ENCODE data around the gene ARHGAP23. TPM values are rescaled to one million over a fixed set of nuclear protein-coding genes. Genes with fewer than 3 reads are reported as not detected.

Gene ARHGAP23
- total and polyA plus RNA-seq, 2 donors (not counting 3 experiments of a cell fraction or from before 2014, with no cell fraction given) = 25.4 to 190 TPM

DNA sequence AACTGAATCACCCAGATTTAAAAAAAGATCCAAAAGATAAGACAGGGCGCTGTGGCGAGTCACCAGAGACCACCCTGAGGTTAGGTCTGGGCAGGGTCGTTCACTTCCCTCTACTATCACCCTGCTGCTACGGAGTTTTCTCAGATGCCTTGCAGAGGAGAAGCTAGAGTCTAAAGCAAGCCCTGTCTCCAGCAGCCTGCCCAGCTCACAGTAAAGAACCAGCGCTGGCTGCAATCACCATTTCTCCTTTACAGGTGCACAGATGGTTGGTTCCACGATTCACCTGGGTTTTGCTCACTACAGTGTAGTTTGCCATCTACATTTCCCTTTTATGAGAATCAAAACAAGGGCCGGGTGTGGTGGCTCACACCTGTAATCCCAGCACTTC is 106.2 kb downstream of the ARHGAP23 start:
- intact Hi-C loops (cut with micrococcal nuclease) (no loop called here), dilution Hi-C loops (cut with MboI; ENCODE audit: extremely low pct_ligation_motif_present, low sequenced_read_pairs) (no loop called here)
- ChIA-PET POLR2A (no interaction called here), CTCF (interaction anchor here (1.0 to 5.2 kb wide), 6 partner anchors 13 to 185 kb away, joined by 3 to 72 read pairs (median 8); no protein-coding TSS in a partner anchor)
- Histone ChIP-seq H3K36me3 (ENCODE audit: control insufficient read depth in 2 of 2, extremely low read depth in 1 of 2, insufficient read depth in 2 of 2, low read length in 2 of 2) (no peaks in the 10 kb centered on the region), H3K9me3 (replicated peaks; ENCODE audit: control insufficient read depth, insufficient read depth, low read length) (no peaks in the 10 kb centered on the region), H3K4me3 (replicated peaks in 1 of 3; ENCODE audit: insufficient read depth in 1 of 3, low read depth in 1 of 3, low read length in 3 of 3) (no peak overlapping the region), H3K9me1 (replicated peaks; ENCODE audit: control insufficient read depth, extremely low read depth, insufficient read depth, low read length) (no peaks in the 10 kb centered on the region), H3K4me2 (ENCODE audit: insufficient read depth, low read length) (no peak overlapping the region), H3K27me3 (ENCODE audit: control insufficient read depth in 2 of 2, insufficient read depth in 2 of 2, low read length in 2 of 2) (no peaks in the 10 kb centered on the region), H4K20me1 (replicated peaks; ENCODE audit: control insufficient read depth, extremely low read depth, insufficient read depth, low read length) (no peaks in the 10 kb centered on the region), H3K4me1 (ENCODE audit: control insufficient read depth, extremely low read depth, insufficient read depth, low read length) (no peaks in the 10 kb centered on the region), H3K79me2 (ENCODE audit: control insufficient read depth, insufficient read depth, low read length) (no peaks in the 10 kb centered on the region), H3K27ac (ENCODE audit: insufficient read depth, low read depth, low read length) (no peak overlapping the region), H3K9ac (replicated peaks; ENCODE audit: extremely low read depth, insufficient read depth, low read length) (no peak overlapping the region), H2AFZ (ENCODE audit: low read depth, low read length) (no peak overlapping the region)
- no peak for DNase-seq (ENCODE audit: low read depth, low spot score)
- no peak for FAIRE-seq
- BruUV-seq (replicated peaks) = no TSS peak
- no peak for TF ChIP-seq POLR2AphosphoS5 (IDR thresholded peaks at IDR 0.05; ENCODE audit: insufficient read depth, low read depth, low read length)
- TF ChIP-seq, protein P1, sequence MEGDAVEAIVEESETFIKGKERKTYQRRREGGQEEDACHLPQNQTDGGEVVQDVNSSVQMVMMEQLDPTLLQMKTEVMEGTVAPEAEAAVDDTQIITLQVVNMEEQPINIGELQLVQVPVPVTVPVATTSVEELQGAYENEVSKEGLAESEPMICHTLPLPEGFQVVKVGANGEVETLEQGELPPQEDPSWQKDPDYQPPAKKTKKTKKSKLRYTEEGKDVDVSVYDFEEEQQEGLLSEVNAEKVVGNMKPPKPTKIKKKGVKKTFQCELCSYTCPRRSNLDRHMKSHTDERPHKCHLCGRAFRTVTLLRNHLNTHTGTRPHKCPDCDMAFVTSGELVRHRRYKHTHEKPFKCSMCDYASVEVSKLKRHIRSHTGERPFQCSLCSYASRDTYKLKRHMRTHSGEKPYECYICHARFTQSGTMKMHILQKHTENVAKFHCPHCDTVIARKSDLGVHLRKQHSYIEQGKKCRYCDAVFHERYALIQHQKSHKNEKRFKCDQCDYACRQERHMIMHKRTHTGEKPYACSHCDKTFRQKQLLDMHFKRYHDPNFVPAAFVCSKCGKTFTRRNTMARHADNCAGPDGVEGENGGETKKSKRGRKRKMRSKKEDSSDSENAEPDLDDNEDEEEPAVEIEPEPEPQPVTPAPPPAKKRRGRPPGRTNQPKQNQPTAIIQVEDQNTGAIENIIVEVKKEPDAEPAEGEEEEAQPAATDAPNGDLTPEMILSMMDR (IDR thresholded peaks at IDR 0.05; ENCODE audit: extremely low read depth in 1 of 2, insufficient read depth in 1 of 2, low read depth in 1 of 2, low read length in 2 of 2) = no peak
- no peak for TF ChIP-seq JUN (IDR thresholded peaks at IDR 0.05; ENCODE audit: borderline replicate concordance, insufficient read depth, insufficient read length, low read depth)
- TF ChIP-seq FOS (IDR thresholded peaks at IDR 0.05; ENCODE audit: borderline replicate concordance, insufficient read depth, low read length) = no peak
- TF ChIP-seq, protein P2, sequence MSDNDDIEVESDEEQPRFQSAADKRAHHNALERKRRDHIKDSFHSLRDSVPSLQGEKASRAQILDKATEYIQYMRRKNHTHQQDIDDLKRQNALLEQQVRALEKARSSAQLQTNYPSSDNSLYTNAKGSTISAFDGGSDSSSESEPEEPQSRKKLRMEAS (IDR thresholded peaks at IDR 0.05; ENCODE audit: insufficient read depth, insufficient read length) = no peak
- no peak for TF ChIP-seq GATA2 (IDR thresholded peaks at IDR 0.05; ENCODE audit: insufficient read depth, insufficient read length, low read depth, low read length)
- no peak for TF ChIP-seq POLR2A (IDR thresholded peaks at IDR 0.05; ENCODE audit: low read depth, low read length)
- TF ChIP-seq MYC (IDR thresholded peaks at IDR 0.05; ENCODE audit: low read depth, low read length) = no peak
- TF ChIP-seq EZH2 (IDR thresholded peaks at IDR 0.05; ENCODE audit: borderline replicate concordance, low read depth, low read length, severe bottlenecking) = no peak
